Activated T-cell treated with anti-CD3 and anti-CD28 coated beads, Interleukin-2, amount 50 U/mL, for 72 hours (primary cell): ENCODE data around the gene RASL10A. TPM values are rescaled to one million over a fixed set of nuclear protein-coding genes. Genes with fewer than 3 reads are reported as not detected.

ENCODE experiments used
- ATAC-seq, 2 donors: fragments of 150-1000 bp; cut with Tn5 transposase; replicated peaks in 1 of 2; 2 replicates each; pipeline ENCODE4 v1.10.0; 2021; ENCODE audit warnings: moderate library complexity in 2 of 2, mild to moderate bottlenecking in 1 of 2
- DNase-seq, 2 donors: peaks; one replicate each; pipeline ENCODE4 v3.0.0; 2021 to 2022; ENCODE audit warnings: mixed read lengths in 1 of 2
- H3K27ac Mint-ChIP-seq: one replicate; pipeline ENCODE4 v1.8.0; 2022; ENCODE audit warnings: mild to moderate bottlenecking, moderate library complexity, mixed read lengths
- H3K27me3 Mint-ChIP-seq: one replicate; pipeline ENCODE4 v1.8.0; 2022; ENCODE audit warnings: low read depth, mixed read lengths
- H3K36me3 Mint-ChIP-seq, 2 donors: one replicate each; pipeline ENCODE4 v1.8.0; 2022; ENCODE audit warnings: mixed read lengths in 2 of 2, mild to moderate bottlenecking in 1 of 2; ENCODE audit not compliant: insufficient read depth in 2 of 2
- H3K4me1 Mint-ChIP-seq: one replicate; pipeline ENCODE4 v1.8.0; 2022; ENCODE audit warnings: low read depth, mixed read lengths
- H3K4me3 Mint-ChIP-seq, 2 donors: one replicate each; pipeline ENCODE4 v1.8.0; 2022; ENCODE audit warnings: mild to moderate bottlenecking in 2 of 2, mixed read lengths in 2 of 2, moderate library complexity in 2 of 2
- H3K9me3 Mint-ChIP-seq, 2 donors: one replicate each; pipeline ENCODE4 v1.8.0; 2022; ENCODE audit warnings: mixed read lengths in 2 of 2
- total RNA-seq, 2 donors: library from RNA; stranded (reverse); gene quantifications; one replicate each; pipeline ENCODE4 v1.2.3, GENCODE V29; 2022

The RASL10A gene
- total RNA-seq, 2 donors from 2014 or later = 0.84 TPM; not detected in 1

GRCh38 chr22:29334696-29335344, 19.3 kb upstream of the RASL10A start:
- Mint-ChIP-seq H3K4me1 (no peaks in the 10 kb centered on the region), H3K27me3 (no peaks in the 10 kb centered on the region), H3K4me3 (no peak overlapping the region), H3K27ac (no peak overlapping the region), H3K9me3 (no peaks in the 10 kb centered on the region), H3K36me3 (peaks cover 2 to 7% of the 10 kb centered on the region in 2 donors)
- no peak for ATAC-seq
- no peak for DNase-seq

DNA sequence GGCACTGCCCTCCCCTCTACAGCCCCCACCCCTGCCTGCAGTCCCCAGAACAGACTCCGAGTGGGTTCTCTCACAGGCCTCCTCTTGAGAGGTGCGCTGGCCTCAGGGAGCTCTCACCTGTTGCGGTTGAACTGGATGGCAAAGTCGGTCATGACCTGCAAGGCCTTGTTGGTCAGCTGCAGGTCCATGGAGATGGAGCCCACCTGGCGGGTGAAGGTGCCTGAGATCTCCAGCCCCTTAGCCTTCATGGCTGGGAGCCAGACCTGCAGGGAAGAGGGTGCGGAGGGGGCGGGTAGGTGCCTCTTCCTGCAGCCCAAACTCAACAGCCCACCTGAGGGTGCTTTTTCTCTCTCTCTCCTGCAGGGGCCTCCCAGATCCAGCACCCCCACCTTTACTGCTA, 18.7 kb upstream of the RASL10A start:
- no peaks in the 10 kb centered on the region for H3K27me3 Mint-ChIP-seq
- no peak overlapping the region for H3K27ac Mint-ChIP-seq
- DNase-seq = no peak
- H3K4me1 Mint-ChIP-seq = no peaks in the 10 kb centered on the region
- peaks cover 2 to 6% of the 10 kb centered on the region in 2 donors for H3K36me3 Mint-ChIP-seq
- ATAC-seq = no peak
- H3K4me3 Mint-ChIP-seq = no peak overlapping the region
- H3K9me3 Mint-ChIP-seq = no peaks in the 10 kb centered on the region

GRCh38 chr22:29332886-29333496, 17.5 kb upstream of the RASL10A start:
- ATAC-seq (no peak), DNase-seq (no peak)
- Mint-ChIP-seq H3K36me3 (peaks cover 0 to 2% of the 10 kb centered on the region in 2 donors), H3K27ac (no peak overlapping the region), H3K9me3 (no peaks in the 10 kb centered on the region), H3K4me3 (no peak overlapping the region), H3K27me3 (no peaks in the 10 kb centered on the region), H3K4me1 (no peaks in the 10 kb centered on the region)

DNA sequence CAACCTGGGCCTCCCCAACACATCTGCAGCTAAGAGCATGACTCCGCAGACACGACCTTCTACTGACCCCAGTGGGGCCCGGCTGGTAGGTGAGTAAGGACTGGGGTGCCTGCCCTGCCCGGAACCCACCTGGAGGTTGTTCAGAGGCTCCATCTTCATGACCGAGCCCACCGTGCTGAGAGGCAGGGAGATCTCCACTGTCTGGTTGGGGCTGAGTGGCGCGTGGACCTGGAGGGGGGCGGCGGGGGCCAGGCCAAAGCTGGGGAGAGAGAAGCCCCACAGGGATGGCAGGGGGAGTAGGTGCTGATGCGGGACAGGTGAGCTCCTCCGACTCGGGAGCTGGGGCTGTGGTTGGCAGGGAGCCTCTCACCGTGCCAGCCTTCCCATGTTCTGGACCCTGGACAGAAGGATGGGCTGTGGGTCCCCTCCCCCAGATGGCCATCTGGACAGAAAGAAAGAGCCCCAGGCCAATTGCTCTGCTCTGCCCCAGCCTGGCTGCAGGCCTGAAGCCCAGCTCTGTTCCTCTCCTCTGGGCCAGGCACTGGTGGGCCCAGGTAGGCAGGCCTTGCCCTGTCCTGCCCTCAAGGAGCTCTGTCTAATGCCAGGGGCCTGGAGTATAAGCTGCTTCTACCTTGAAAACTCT, 16.3 kb upstream of the RASL10A start:
- no peak overlapping the region for H3K27ac Mint-ChIP-seq
- H3K36me3 Mint-ChIP-seq = no peaks in the 10 kb centered on the region
- no peaks in the 10 kb centered on the region for H3K4me1 Mint-ChIP-seq
- H3K27me3 Mint-ChIP-seq = no peaks in the 10 kb centered on the region
- ATAC-seq (no peak), DNase-seq (no peak)
- no peak overlapping the region for H3K4me3 Mint-ChIP-seq
- H3K9me3 Mint-ChIP-seq = no peaks in the 10 kb centered on the region

DNA sequence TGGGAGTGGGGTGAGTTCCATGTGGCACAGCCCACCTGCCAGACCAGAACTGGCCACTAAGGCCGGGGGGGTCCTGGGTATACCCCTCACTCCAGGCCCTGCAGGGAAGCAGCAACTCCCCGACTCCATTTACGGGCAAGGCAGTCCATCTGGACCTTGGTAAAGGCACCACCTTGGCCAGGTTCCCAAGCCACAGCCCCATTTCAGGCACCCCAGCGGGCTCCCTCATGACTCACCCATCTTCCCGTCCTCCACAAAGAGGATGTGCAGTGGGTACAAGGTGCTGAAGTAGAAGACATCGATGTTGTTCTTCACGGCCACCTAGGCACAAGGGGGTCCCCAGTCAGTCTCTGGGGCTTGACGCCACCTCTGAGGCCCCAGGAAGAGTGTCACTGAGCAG, 15.7 kb upstream of the RASL10A start:
- H3K27ac Mint-ChIP-seq = no peak overlapping the region
- H3K36me3 Mint-ChIP-seq = no peaks in the 10 kb centered on the region
- DNase-seq = no peak
- H3K4me3 Mint-ChIP-seq = no peak overlapping the region
- no peaks in the 10 kb centered on the region for H3K4me1 Mint-ChIP-seq
- no peaks in the 10 kb centered on the region for H3K9me3 Mint-ChIP-seq
- no peaks in the 10 kb centered on the region for H3K27me3 Mint-ChIP-seq
- ATAC-seq = no peak

- no peaks in the 10 kb centered on the region for H3K27me3 Mint-ChIP-seq
- H3K4me1 Mint-ChIP-seq = no peaks in the 10 kb centered on the region
- ATAC-seq (no peak), DNase-seq (no peak)
- no peaks in the 10 kb centered on the region for H3K36me3 Mint-ChIP-seq
- no peak overlapping the region for H3K4me3 Mint-ChIP-seq
- H3K9me3 Mint-ChIP-seq = no peaks in the 10 kb centered on the region
- H3K27ac Mint-ChIP-seq = no peak overlapping the region
Measured at GRCh38 chr22:29330753-29331152, 15.3 kb upstream of the RASL10A start.

DNA sequence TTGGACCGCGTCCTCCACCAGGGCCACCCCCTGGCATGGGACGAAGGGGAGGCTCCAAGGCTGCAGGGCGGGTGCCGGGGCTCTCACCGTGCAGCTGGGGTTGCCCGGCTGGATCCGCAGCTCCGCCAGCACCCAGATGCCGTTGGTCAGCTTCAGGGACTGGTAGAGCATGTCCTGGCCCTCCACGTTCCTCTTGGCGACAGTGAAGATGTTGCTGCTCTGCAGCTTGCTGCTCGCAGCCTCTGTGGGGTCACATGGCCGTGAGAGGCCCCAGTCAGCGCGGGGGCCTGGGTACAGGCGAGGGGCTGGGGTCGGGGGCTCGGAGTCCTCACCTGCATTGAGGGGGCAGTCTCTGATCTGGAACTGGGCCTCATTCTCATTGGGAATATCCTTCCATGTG, 14.8 kb upstream of the RASL10A start:
- Mint-ChIP-seq H3K4me3 (no peak overlapping the region), H3K36me3 (no peaks in the 10 kb centered on the region), H3K4me1 (no peaks in the 10 kb centered on the region), H3K27me3 (no peaks in the 10 kb centered on the region), H3K9me3 (no peaks in the 10 kb centered on the region), H3K27ac (no peak overlapping the region)
- DNase-seq (no peak), ATAC-seq (no peak)

DNA sequence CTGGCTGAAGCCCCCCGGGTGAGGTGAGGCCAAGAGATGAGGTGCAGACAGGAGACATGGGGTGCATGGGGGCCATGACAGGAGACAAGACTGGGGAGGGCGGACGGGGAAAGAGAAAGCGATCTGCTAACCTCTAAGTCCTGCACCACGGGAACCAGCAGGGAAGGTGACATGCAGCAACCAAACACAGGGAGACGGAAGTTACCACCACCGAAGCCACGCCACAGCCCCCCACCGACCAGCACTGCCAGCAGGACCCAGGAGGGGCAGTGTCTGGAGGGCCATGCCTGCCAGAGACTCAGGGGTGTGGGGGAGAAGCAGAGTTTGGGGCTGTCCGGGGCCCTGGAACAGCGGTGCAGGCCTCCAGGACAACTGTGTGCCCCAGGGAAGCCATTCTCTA, 14.1 kb upstream of the RASL10A start:
- no peak for DNase-seq
- no peak overlapping the region for H3K4me3 Mint-ChIP-seq
- H3K27me3 Mint-ChIP-seq = no peaks in the 10 kb centered on the region

DNA sequence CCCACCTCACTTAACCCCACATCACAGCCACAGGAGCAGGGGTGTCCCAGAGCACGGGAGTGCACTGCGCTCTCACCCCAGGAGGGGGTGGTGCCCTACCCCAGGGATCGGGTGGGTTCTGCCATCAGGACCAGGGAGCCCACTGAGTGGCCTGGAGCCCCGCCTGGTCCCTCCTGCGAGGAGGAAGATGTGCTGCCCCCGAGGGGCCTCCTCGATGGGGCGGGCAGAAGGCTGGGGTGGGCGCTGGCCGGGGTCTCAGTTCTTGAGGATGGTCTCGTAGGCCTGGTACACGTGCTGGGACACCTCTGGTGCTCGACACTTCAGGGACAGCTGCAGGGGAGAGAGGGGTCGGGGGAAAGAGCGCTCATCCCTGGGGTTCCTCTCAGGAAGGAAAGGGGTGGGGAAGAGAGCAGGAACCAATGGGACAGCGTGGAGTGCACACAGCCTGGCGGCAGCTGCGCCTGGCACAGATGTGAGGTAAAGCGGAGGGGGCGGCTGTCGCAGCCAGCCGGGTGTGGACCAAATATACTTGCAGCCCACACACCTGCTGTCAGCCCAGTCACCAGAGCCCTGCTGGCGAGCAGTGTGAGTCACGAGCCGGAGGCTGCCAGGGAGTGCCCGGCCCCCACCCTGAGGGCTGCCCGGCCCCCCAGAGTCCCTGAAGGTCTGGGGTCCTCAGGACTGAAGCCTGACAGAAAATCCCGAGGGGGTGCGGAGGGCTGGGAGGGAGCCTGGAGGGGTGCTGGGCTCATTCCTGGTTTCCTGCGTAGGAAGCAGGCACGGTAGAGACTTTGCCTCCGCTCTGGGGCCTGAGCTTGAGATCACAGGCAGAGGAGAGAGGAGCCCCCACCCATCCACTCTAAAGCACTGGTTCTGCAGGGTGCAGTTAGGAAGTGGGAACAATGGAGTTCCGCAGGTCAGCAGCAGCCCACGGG, 13.3 kb upstream of the RASL10A start:
- ATAC-seq = no peak
- H3K36me3 Mint-ChIP-seq = no peaks in the 10 kb centered on the region
- no peak for DNase-seq
- no peak overlapping the region for H3K27ac Mint-ChIP-seq
- H3K27me3 Mint-ChIP-seq = no peaks in the 10 kb centered on the region
- no peaks in the 10 kb centered on the region for H3K4me1 Mint-ChIP-seq
- H3K9me3 Mint-ChIP-seq = no peaks in the 10 kb centered on the region
- H3K4me3 Mint-ChIP-seq = no peak overlapping the region

More for the DNA sequence above, 14.1 kb upstream of the RASL10A start:
- H3K27ac Mint-ChIP-seq = no peak overlapping the region
- H3K9me3 Mint-ChIP-seq = no peaks in the 10 kb centered on the region
- no peak for ATAC-seq
- no peaks in the 10 kb centered on the region for H3K36me3 Mint-ChIP-seq
- H3K4me1 Mint-ChIP-seq = no peaks in the 10 kb centered on the region

GRCh38 chr22:29328055-29328454, 12.6 kb upstream of the RASL10A start:
- H3K27me3 Mint-ChIP-seq = no peaks in the 10 kb centered on the region
- ATAC-seq = no peak
- H3K36me3 Mint-ChIP-seq = no peaks in the 10 kb centered on the region

DNA sequence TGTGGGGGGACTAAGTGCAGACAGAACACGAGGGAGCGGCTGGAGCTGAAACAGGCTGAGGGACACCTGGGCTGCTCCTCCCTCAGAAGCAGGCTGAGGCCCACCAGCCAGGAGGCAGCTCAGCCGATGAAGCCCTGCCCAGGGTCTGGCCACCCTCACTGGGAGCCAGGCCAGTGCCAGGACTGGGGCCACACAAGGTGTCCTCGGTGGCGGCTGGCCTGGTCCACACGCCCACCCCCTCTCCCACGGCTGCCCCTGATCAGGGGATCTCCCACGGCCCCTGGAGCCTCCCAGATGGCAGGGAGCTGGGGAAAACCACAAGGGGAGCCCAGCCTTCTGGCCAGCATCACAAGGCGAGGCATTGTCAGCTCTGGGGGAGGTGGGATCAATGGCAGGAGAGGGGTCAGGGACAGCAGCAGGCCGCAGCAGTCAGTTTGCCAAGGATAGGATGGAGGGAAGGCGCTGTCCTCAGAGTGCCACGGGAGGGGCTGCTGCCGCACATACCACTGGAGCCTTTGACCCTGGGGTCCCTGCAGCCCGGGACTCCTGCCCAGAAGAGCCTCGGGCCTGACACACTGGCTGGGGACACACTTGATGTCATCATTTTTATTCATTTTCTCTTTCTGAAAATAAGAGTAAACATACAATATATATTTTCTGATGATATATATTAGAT, 11.7 kb upstream of the RASL10A start:
- Mint-ChIP-seq H3K27ac (no peak overlapping the region), H3K9me3 (no peaks in the 10 kb centered on the region)
- ATAC-seq = no peak

More at GRCh38 chr22:29328055-29328454, 12.6 kb upstream of the RASL10A start:
- no peaks in the 10 kb centered on the region for H3K4me1 Mint-ChIP-seq
- no peak overlapping the region for H3K27ac Mint-ChIP-seq
- H3K4me3 Mint-ChIP-seq = no peak overlapping the region
- no peak for DNase-seq
- no peaks in the 10 kb centered on the region for H3K9me3 Mint-ChIP-seq

DNA sequence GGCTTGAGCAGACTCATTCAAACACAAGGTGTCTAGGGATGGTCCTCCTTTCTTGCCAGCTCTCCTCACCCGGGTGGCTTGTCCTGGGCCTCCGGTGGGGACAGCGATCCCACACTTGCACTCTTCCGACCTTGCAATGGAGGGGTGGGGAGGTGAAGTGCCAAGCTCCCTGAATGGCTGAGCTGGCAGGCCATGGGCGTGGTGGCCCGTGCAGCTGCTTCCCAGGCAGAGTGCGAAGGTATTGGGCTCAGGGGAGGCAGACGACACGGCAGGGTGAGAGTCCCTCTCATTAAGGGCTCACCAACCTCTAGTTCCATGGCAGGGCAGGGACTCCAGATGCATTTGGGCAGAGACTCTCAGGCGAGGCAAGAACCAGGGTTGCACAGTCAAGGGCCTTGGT, 11.0 kb upstream of the RASL10A start:
- no peak overlapping the region for H3K4me3 Mint-ChIP-seq
- ATAC-seq (no peak), DNase-seq (no peak)
- H3K27me3 Mint-ChIP-seq = no peaks in the 10 kb centered on the region
- no peaks in the 10 kb centered on the region for H3K4me1 Mint-ChIP-seq
- H3K9me3 Mint-ChIP-seq = no peaks in the 10 kb centered on the region
- no peaks in the 10 kb centered on the region for H3K36me3 Mint-ChIP-seq
- no peak overlapping the region for H3K27ac Mint-ChIP-seq

More for the DNA sequence above, 11.7 kb upstream of the RASL10A start:
- no peak for DNase-seq
- no peaks in the 10 kb centered on the region for H3K4me1 Mint-ChIP-seq
- H3K36me3 Mint-ChIP-seq = no peaks in the 10 kb centered on the region
- no peaks in the 10 kb centered on the region for H3K27me3 Mint-ChIP-seq
- H3K4me3 Mint-ChIP-seq = no peak overlapping the region
